Inferior parietal cortex (tissue), 1 donor: ENCODE data around the gene TMEM30A.

Experiments
- DNase-seq: peaks from one replicate; pipeline ENCODE4 v3.0.0-alpha.2; 2016; ENCODE audit errors: extremely low spot score

The TMEM30A gene

DNA sequence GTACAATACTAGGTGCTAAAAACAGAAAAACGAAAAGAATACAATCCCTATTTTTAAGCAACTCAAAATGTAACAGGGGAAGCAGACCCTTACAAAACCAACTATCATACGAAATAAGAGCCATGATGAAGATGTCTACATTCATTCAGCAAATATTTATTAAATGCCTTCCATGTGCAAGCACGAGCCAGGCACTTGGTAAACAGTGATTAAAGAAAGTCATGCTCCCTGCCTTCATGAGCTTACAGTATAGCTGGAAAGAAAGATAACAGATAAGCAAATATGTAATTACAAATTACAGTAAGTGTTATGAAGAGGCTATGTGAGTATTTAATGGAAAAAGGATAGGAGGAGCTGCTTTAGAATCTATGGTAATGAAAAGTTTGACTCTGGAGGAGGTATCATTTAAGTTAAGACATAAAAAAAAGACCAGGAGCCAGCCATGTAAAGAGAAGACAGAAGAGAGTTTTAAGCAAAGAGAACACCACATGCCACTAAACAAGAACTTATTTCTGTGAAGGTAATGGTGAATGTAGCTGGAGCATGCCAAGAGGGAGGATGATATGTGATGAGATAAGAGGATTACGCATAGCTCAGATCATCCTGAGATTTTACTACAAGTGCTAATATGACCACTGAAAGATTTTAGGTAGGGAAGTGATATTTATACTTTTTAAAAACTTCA lies 21.7 kb downstream of the TMEM30A start:
- no peak for DNase-seq

DNA sequence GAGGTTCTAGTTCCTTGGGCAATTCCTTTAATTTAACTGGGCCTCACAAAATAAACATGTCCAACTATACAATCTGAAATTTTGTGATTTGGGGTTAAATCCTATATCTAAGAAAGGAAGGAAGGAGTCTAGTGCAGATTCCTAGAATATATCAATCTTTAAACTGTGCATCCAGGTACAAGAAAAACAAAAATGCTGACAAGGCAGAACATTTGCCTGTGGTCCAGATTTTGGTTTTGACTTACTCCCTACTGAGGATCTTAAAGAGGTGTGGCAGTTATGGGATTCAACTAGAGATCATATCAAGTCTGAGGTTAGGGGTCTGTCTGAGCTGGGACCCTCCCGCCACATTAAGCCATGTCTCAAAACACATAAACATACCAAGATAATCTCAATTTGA lies 23.3 kb downstream of the TMEM30A start:
- DNase-seq, result no peak

DNA sequence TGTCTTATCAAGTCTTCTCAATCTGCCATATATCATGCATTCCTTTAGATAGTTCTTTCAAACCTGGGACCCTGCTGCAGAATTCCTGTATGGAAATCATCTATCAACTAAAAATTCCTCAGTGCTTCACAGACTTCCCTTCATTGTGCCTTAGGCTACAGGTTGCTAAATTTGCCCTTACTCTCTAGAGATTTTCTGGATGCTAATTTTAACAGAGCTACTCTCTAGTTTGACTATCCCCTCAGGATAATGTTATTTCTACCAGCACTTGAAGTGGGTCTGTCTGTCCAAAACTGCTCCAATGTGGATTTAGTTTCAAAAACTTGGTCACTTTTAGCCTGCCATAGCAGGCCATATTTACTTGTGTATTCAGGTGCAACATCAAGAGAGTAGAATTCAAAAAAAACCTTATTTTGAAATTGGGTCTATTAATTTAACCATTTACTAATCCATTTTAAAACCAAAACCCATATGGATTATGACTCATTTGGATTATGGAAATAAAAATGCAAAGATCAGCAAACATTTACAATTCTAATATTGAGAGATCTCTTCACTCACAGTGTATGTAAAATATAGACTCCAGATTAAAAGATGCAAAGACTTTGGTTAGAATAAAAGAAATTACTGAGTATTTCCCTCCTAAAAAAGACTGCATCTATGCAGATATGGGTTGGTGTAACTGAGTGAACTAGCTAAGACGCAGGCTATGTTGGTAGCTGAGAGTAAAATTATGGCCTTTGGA lies 27.1 kb downstream of the TMEM30A start:
- no peak for DNase-seq

DNA sequence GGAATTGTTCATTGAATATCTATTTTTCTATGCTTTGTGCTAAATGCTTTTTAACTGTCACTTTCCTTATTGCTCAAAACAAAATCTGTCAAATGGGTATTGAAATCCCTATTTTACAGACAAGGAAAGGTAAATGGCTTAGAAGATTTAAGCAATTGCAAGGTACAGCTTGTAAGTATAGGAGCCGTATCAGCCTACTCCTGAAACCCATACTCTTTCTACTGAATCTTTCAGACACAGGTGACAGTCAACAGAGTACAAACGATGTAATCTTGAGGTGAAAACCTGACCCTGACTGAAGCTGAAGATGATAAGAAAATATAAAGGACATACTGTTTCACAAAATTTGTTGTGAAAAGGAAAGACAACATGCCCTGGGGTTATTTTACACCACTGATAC lies 34.0 kb downstream of the TMEM30A start:
- no peak for DNase-seq

DNA sequence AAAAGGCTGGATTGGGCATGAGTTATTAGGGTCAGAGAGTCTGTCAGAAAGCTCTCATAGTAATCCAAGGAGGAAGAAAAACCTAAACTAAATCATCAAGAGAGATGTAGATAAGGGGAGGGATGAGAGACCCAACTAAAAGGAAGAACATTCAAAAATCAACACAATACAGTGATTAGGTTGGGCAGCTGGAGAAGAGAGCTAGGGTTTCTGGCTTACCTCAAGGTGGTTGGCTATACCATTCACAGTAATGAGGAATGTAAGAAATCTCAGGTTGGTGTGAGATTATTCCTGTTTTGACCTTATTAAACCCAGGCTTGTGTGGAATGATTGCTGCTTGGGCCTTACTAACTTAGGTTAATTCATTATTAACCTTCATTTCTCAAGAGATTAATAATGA lies 34.8 kb downstream of the TMEM30A start:
- no peak for DNase-seq

DNA sequence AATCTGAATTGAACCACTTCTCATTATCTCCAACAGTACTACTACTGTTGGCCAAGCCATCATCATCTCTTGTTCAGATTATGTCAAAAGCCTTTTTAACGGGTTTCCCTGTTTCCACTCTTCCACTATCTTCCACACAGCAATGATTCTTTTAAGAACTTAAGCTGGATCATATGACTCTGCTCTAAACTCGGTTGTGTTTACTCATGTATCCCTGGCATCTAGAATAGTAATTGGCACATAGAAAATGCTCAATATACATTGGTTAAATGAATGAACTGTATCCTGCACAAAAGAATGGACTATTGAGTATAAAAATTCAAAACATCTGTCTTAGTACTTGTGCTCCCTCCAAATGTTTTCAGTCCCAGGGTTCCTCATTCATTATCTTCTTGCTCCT lies 38.2 kb downstream of the TMEM30A start:
- DNase-seq, result no peak

DNA sequence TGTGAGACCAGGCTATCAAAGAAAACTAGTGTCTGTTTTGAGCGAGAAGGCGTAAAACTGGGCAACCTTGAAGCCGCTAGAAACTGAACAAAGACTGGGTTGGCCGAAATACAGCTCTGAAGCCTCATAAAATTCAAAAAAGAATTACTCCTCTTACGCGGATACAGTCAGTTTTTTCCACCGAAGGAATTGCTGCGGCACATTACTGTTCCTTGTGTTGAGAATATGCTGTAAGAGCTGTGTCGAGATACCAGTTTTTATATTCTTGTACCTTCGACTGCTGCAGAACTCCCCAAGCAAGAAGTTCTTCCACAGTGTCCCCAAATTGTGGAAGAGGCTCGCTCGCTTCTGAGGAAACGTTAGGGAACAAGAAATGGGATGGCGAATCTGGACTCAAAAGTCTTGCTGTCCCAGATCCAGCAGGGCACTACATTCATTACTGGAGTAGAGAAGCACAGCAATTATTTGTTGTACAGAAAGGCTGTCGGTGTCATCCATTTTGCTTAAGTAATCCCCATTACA lies 40.5 kb downstream of the TMEM30A start:
- DNase-seq, result no peak

DNA sequence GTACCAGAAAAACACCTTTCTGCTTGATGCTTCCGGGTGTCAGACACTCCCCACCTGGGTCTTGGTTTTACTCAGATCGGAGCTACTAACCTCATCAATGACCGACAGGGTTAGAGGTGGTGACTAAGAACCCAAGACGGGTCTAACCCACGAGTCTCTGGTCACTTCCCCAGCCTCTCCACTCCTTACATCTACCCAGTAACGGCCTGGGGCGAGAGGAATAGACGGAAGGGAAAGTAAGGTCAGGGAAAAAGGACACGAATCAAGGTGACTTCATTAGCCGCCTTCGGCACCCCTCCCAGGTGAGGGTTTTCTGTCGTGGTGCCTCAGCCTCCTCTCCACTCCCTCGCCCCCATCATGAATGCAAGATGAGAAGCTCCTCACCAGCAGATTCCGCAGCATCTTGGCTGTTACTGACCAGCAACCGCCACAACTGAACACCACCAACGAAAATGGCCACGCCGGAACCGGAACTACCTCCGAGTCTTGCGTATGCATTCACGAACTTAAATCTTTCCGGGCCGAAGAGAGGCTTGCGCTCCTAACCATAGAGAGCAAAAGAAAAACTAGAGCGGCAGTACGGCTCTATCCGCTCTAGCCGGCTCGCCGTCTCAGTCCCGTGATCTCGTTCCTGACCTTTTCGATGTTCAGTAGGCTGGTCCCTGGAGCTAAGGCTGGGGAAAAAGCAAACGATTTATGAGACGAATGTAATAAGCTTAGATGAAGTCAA lies 41.1 kb downstream of the TMEM30A start, which contains the start of gene COX7A2:
Gene COX7A2, minus strand, starts transcription at position 469 of the 730 bp plus-strand sequence. Its CDS starts 67 bp downstream, at position 402.
- DNase-seq, result peak; percentile 98

DNA sequence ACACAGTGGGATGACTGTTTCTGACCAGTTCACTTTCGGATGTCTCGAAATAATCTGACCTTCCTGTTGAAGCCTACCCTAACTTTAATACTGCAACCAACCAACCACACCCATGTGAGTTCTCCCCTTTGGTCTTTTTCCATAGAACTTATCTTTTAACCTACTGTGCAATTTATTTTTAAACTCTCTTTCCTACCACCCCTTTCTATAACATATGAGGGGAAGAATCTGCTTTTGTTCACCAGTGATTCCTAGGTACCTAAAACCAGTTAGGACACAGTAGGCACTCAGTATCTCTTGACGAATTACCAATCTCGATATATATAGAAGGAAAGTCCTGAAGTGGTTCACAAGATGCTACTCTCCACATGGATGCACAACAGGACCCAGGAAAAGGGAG lies 48.0 kb downstream of the TMEM30A start:
- DNase-seq, result no peak

DNA sequence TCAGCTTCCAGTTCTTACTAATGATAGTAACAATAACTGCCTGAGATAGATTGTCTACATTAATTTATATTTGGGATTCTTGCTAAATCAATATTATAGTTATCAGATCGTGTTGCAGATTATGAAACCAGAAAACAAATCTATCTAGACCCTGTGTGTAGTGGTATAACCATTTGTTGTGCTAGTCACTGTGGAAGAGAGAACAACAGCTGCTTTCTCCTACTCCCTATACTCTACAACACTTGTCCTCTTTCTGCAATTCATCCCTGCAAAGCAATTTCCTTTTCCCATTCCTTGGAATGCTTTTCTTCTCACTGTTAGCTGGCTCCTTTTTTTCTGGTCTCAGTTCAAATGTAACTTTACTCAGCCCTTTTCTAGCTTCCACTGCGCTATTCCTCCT lies 49.3 kb downstream of the TMEM30A start:
- no peak for DNase-seq

DNA sequence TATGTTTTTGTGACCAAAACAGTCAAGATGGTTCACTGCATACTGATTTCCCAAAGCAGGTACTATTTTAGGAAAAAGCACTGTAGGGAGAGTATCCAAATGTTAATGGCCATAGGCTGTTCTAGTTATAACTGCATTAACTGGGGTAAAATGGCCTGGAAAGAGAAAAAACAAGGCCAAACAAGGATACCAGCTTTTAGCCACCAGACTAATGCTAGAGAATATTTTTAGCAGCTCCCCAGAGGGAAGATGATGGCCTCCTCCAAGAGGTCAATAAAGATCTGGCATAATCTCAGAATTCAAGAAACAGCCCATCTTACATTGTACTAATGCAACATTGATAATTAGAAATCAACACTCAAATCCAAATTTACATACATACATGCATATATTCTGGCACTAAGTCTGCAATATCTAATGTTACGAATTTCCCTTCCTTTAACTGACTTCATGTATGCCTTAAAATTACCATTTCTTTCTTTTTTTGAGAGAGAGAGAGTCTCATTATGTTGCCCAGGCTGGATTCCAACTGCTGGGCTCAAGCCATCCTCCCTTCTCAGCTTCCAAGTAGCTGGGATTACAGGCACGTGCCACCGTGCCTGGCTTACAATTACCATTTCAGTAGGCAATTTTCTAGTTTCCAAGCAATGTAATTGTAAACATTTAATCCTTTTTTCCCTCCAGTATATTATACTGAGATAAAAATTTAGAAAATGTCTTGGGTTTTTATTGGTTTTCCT lies 50.3 kb downstream of the TMEM30A start:
- peak; percentile 35 for DNase-seq

DNA sequence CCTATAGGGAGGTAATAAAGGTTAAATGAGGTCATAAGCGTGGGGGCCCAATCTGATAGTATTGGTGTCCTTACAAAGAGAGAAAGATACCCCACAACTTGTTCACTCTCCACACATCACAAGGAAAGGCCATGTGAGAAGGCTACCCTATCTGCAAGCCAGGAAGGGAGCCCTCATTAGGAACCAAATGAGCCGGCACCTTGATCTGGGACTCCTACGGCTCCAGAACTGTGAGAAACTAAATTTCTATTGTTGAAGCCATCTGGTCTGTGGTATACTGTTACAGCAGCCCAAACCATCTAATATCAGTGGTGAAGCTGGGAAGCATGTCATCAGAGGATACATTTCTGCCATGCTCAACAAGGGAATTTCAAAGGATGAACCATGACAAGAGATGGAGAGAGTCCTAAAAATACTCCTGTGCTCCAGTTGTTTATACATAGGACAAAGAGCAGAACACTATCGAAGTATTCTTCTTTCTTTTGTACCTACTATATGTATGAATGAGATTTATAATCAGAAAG lies 51.4 kb downstream of the TMEM30A start:
- no peak for DNase-seq

DNA sequence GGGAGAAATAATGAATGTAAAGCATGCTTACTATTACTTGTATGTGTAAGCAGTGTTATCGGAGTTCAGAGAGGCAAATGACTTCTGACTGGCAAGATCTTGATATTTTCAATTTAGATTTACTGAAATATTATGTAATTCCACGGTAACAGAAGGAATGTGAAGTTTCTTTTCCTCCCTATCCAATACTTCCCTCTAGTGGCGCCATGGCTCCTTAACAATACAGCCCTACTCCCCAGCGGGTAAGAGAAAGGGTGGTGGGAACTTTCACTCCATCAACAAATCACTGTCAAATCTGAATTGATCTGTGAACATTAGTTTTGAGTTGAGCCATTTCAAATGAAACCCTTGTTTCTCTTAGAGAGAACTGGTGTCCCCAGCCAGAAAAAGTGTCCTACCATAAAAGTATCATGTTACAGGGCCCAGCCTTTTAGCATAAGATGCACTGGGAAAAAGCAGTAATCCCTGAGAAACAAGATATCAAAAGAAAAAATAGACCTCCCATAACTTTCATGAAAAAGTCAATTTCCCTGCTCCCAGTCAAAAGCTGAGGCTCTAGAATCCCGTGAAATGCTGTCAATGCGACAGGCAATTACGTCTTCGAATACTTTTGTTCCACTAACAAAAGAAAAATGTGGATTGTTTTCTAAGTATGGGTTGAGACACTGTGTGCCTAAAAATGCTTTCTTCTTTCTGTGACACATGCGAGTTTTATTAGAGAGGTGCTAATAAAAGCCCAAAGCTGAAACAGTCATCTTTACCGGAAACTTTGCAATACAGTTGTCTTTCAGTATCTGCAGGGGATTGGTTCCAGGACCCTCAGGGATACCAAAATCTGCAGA lies 53.9 kb downstream of the TMEM30A start:
- peak; percentile 78 for DNase-seq

DNA sequence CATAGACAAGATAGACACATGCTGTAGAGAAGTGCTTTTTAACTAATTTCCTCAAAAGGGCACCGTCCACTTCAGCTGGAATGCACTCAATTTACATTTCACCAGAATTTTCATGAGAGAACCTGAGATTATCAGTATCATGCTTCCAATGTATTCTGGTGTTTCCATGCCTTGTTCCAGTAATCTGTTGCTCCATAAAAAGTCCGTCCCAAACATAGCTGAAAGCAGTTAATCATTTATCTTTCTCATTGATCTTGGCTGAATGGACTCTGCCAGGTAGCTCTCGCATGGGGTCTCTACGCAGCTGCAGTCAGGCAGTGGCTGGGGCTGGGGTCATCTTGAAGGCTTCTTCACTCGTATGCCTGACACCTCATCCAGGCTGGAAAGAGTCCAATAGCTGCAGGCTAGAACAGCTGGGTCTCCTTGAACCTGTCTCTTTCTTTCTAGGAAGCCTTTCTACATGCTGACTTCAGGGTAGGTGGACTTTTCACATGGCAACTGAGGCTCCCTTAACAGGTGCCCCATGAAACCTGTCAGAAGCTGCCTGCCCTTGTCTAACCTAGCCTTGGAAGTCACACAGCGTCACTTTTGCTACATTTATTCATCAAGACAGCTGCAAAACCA lies 60.2 kb downstream of the TMEM30A start:
- no peak for DNase-seq

DNA sequence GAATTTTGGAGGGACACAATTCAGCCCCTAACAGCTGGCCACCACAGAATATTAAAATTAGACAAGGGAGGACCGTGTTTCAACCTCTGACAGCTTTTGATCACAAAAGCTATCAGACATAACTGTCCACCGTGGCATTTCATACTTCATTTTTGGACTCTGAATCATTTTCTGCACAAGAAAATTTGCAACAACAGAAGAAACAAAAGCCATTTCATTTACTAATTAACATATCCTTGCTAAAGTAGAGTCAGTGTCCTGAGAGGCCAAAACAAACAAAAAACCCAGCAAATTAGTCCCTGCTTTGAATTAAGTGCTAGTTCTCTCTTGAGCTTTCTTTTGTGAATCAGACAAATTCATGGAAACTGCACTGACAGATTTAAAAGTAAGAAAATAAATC lies 61.2 kb downstream of the TMEM30A start:
- no peak for DNase-seq

DNA sequence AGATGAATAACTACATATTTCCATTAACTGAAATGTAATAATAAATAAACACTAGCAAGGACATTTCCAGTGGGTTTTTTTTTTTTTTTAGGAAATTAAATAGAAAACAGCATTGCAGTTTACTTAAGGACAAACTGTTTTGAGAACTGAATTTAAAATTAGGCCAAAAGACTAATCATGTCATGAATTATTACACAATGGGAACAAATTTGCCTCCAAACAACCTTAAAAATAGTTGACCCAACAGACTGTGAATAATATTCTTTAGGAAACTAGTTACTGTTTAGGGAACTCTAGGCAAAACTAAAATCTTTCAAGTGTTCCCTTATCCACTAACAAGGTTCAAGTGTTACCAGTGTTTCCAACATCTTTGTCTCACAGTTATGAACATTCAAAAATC lies 62.3 kb downstream of the TMEM30A start:
- no peak for DNase-seq

DNA sequence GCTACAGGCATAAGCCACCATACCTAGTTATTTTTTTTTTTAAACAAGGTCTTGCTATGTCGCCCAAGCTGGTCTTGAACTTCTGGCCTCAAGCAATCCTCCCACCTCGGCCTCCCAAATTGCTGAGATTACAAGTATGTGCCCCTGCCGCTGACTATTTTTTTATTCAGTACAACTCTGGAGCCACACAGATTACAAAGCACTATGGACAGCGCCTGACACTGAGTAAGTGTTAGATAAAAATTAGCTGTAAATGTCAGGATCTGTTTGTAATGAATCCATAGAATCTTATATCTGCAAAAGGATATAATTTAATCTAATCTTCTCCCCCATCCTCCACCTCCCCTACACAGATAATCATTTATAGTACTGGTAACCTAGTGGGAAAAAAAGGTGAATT lies 63.5 kb downstream of the TMEM30A start:
- DNase-seq, result no peak

DNA sequence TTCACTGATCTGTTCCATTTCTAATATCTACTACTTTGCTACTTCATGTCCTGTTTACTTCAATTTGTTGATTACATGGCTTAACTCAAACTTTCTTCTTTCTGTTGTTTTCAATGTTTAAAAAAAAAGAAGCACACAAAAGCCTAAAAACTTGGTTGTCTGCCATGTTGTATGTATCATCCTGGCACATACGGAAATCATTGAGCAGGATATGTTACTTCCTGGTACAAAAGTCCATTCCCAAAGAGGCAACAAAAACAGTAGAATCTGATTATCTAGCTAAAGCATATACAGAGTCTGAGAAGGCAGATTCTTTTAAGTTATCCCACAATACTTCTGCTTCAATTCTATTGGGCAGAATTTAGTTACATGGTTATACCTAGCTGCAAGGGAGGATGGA lies 64.2 kb downstream of the TMEM30A start:
- DNase-seq, result no peak

DNA sequence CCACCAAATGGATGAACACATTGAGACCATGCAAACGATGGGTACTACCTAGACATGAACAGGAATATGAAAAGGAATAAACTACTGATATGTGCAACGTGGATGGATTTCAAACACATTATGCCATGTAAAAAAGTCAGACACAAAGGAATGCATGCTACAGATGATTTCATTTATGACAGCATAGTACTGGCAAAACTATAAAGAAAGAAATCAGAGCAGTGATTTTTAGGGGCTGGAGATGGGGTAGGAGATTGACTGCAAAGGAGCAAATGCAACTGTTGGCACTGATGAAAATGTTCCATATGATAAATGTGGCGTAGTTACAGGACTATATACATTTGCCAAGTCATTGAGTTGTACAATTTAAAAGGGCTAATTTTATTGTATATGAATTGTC lies 65.3 kb downstream of the TMEM30A start:
- no peak for DNase-seq

DNA sequence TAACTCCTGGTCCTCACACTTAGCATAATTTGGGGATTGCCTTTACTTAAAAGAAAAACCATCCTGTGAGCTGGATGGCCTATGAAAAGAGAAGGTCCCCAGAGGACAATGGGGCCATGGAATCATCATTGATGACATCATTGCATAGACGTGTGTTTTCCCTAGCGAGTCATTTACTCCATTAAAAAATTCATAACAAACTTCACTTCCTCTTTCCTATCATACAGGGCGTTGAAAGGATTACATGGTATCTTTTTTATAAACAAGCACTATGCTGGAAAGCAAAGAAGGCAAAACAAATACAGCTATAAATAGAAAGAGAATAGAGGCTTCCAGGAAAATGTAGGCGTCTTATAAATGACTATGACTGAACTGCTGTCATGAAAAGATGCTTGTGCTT lies 67.4 kb downstream of the TMEM30A start:
- no peak for DNase-seq
